Muscle layer of duodenum (tissue), 2 donors: ENCODE results near the gene PANK3.
"Not testable (repeated sequence)": the region's sequence is repeated elsewhere in the genome, so short reads cannot be mapped to it uniquely, and the experiment has no call there.

Source experiments
- H3K27ac ChIP-seq: one replicate; pipeline ENCODE4 v1.7.0; 2013; ENCODE audit warnings: mild to moderate bottlenecking, low read length
- H3K27me3 ChIP-seq: one replicate; pipeline ENCODE4 v1.7.0; 2013; ENCODE audit warnings: low read depth, mild to moderate bottlenecking, control low read depth, low read length
- H3K36me3 ChIP-seq, 2 donors: one replicate each; pipeline ENCODE4 v1.7.0; 2013; ENCODE audit warnings: low read length in 2 of 2, control low read depth in 1 of 2, mild to moderate bottlenecking in 1 of 2; ENCODE audit not compliant: insufficient read depth in 2 of 2, control insufficient read depth in 1 of 2
- H3K4me1 ChIP-seq, 2 donors: one replicate each; pipeline ENCODE4 v1.7.0; 2013; ENCODE audit warnings: low read length in 2 of 2, mild to moderate bottlenecking in 2 of 2, control low read depth in 1 of 2, moderate library complexity in 1 of 2; ENCODE audit not compliant: insufficient read depth in 2 of 2, control insufficient read depth in 1 of 2
- H3K4me3 ChIP-seq, 2 donors: one replicate each; pipeline ENCODE4 v1.7.0; 2013; ENCODE audit warnings: low read length in 2 of 2, low read depth in 1 of 2, mild to moderate bottlenecking in 1 of 2
- H3K9me3 ChIP-seq, 2 donors: one replicate each; pipeline ENCODE4 v1.7.0; 2013; ENCODE audit warnings: low read length in 2 of 2, control low read depth in 1 of 2, mild to moderate bottlenecking in 1 of 2; ENCODE audit not compliant: control insufficient read depth in 1 of 2
- donor health status: healthy.

PANK3 gene

GRCh38 chr5:168608386-168608785, 29.2 kb upstream of the PANK3 start:
- Histone ChIP-seq H3K4me1 (no peaks in the 10 kb centered on the region), H3K27me3 (no peaks in the 10 kb centered on the region), H3K9me3 (no peaks in the 10 kb centered on the region), H3K36me3 (no peaks in the 10 kb centered on the region), H3K4me3 (no peak overlapping the region), H3K27ac (no peak overlapping the region)

- no peak overlapping the region for H3K4me3 ChIP-seq
- no peak overlapping the region for H3K27ac ChIP-seq
- H3K27me3 ChIP-seq = no peaks in the 10 kb centered on the region
- no peaks in the 10 kb centered on the region for H3K4me1 ChIP-seq
- no peaks in the 10 kb centered on the region for H3K36me3 ChIP-seq
- no peaks in the 10 kb centered on the region for H3K9me3 ChIP-seq
Observed at GRCh38 chr5:168607946-168608345, 28.8 kb upstream of the PANK3 start.

DNA sequence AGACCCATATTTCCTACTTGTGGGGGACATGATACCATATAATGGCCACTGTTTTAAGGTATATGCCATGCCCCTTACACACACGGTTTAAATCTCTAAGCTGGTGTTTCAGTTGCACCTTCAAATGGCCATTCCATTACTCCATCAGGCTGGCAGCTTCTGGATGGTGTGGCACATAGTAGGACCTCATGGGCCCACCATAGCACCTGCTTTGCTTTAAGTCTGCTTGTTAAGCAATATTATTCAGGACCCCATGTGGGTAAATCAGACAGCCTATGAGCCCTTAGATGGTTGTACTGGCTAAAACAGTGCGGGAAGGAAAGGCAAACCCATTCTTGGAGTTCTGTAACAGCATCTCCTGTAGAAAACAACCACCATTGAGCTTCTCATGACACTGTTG, 27.4 kb upstream of the PANK3 start:
- Histone ChIP-seq H3K4me3 (no peak overlapping the region), H3K4me1 (no peaks in the 10 kb centered on the region), H3K27ac (no peak overlapping the region), H3K27me3 (no peaks in the 10 kb centered on the region), H3K9me3 (no peaks in the 10 kb centered on the region), H3K36me3 (no peaks in the 10 kb centered on the region)

DNA sequence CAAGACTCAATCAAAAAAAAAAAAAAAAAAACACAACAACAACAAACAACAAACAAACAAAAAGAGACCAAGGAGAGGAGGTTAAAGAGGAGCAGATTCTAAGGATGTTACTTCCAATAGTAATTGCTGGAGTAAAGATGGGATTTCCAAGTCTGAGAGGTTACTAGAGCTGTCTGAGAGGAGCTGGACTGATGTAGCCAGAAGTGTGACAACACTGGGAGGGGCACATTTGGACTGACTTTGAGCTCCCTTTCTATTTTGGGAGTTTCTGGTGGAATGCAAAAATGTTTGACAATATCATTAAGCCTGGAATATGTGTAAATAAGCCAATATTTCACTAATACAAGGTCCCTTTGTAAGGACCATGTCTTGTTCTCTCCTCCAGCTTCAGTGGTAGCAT, 25.3 kb upstream of the PANK3 start:
- Histone ChIP-seq H3K4me3 (no peak overlapping the region), H3K4me1 (no peaks in the 10 kb centered on the region), H3K36me3 (no peaks in the 10 kb centered on the region), H3K27ac (no peak overlapping the region), H3K9me3 (no peaks in the 10 kb centered on the region), H3K27me3 (no peaks in the 10 kb centered on the region)

GRCh38 chr5:168603746-168604145, 24.6 kb upstream of the PANK3 start:
- H3K36me3 ChIP-seq = no peaks in the 10 kb centered on the region
- no peak overlapping the region for H3K27ac ChIP-seq
- H3K4me3 ChIP-seq = no peak overlapping the region
- H3K9me3 ChIP-seq = no peaks in the 10 kb centered on the region
- H3K4me1 ChIP-seq = no peaks in the 10 kb centered on the region
- H3K27me3 ChIP-seq = no peaks in the 10 kb centered on the region

DNA sequence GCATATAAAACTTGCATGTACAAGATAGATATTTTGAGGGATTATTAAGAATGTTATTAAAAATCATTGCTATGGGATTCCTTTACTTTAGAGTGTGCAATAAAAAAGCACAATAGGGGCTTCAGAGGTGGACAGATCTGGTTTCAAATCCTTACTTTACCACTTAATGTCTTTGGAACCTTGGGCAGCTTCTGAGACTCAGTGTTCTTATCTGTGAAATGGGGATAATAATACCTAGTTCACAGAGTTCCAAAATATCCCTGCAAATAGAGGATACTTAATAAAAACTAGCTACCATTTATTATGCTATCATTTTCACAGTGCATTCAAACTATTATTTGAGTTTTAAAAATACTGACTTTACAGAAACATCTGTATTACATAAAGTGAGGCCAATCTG, 23.3 kb upstream of the PANK3 start:
- H3K4me1 ChIP-seq = no peaks in the 10 kb centered on the region
- H3K4me3 ChIP-seq = no peak overlapping the region
- no peaks in the 10 kb centered on the region for H3K36me3 ChIP-seq
- H3K27ac ChIP-seq = no peak overlapping the region
- no peaks in the 10 kb centered on the region for H3K27me3 ChIP-seq
- no peaks in the 10 kb centered on the region for H3K9me3 ChIP-seq

- Histone ChIP-seq H3K4me1 (no peaks in the 10 kb centered on the region), H3K4me3 (no peak overlapping the region), H3K36me3 (no peaks in the 10 kb centered on the region), H3K27me3 (no peaks in the 10 kb centered on the region), H3K9me3 (no peaks in the 10 kb centered on the region), H3K27ac (no peak overlapping the region)
Observed at GRCh38 chr5:168601972-168602371, 22.8 kb upstream of the PANK3 start.

DNA sequence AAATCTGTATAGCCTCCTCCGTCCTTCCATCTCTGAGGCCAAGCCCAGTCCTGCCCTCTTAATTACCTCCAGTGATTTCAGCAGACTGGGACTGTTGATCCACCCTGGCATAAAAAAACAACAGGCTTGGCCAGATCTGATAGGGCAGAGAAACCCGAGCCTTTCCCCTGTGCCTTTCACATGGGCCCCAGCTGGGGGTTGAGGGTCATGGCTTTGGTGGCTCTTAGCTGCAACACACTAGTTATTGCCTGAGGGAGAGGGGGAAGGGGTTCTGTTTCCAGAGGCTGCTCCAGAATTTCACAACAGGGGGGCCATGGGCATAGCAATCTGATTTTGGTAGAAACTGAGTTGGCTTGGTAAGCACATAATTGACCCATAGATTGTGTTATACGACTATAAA, 21.2 kb upstream of the PANK3 start:
- Histone ChIP-seq H3K4me1 (no peaks in the 10 kb centered on the region), H3K27ac (no peak overlapping the region), H3K36me3 (no peaks in the 10 kb centered on the region)

GRCh38 chr5:168599826-168600225, 20.7 kb upstream of the PANK3 start:
- H3K27me3 ChIP-seq = no peaks in the 10 kb centered on the region
- H3K9me3 ChIP-seq = no peaks in the 10 kb centered on the region
- H3K4me3 ChIP-seq = no peak overlapping the region
- H3K36me3 ChIP-seq = no peaks in the 10 kb centered on the region
- H3K27ac ChIP-seq = no peak overlapping the region
- H3K4me1 ChIP-seq = no peaks in the 10 kb centered on the region

More for the DNA sequence above, 21.2 kb upstream of the PANK3 start:
- Histone ChIP-seq H3K9me3 (no peaks in the 10 kb centered on the region), H3K4me3 (no peak overlapping the region), H3K27me3 (no peaks in the 10 kb centered on the region)

DNA sequence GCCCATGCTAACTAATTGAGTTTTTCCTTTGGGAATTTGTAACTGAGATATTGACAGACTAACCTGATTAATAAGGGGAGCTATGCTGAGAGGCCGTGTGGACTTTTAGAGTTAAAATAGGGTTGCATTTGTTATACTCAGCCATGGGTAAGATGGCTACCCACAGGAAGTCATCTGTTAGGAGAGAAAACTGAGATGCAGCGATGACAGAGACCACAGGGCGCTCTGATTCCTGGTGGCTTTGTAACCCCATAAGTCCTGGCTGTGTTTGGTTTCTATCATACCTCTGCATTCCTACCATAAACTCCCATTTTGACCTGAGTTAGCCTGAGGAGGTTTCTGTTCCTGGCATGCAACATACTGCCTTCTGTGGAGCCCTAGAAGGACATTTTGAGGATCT, 19.5 kb upstream of the PANK3 start:
- Histone ChIP-seq H3K4me1 (no peaks in the 10 kb centered on the region), H3K27ac (no peak overlapping the region), H3K4me3 (no peak overlapping the region), H3K27me3 (no peaks in the 10 kb centered on the region), H3K9me3 (no peaks in the 10 kb centered on the region), H3K36me3 (no peaks in the 10 kb centered on the region)

DNA sequence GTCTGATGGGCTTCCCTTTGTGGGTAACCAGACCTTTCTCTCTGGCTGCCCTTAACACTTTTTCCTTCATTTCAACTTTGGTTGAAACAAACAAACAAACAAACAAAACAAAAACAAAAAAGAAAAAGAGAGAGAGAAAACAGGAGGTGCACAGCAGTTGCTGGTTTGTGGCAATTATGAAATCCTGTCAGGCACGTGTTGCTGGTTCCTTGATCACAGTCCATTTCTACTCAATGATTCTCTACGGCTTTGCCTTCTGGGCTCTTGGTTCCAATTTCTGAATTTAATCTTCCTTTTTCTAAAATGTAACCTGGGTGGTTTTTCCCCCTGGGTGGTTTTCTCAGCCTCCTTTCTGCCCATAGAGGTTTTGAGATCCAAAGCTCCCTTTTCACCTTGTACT, 17.8 kb upstream of the PANK3 start:
- Histone ChIP-seq H3K27me3 (no peaks in the 10 kb centered on the region), H3K27ac (no peak overlapping the region), H3K4me3 (no peak overlapping the region), H3K36me3 (no peaks in the 10 kb centered on the region), H3K4me1 (no peaks in the 10 kb centered on the region), H3K9me3 (no peaks in the 10 kb centered on the region)

GRCh38 chr5:168596122-168596521, 17.0 kb upstream of the PANK3 start:
- H3K4me1 ChIP-seq, H3K36me3 ChIP-seq, H3K27ac ChIP-seq, H3K9me3 ChIP-seq, H3K4me3 ChIP-seq, H3K27me3 ChIP-seq: not testable (repeated sequence)
